OCI-LY7 (cell line): ENCODE measurements around the gene MAN1A2. TPM values are rescaled to one million over a fixed set of nuclear protein-coding genes. Genes with fewer than 3 reads are reported as not detected.

Source experiments
- BruUV-seq: library from RNA; stranded (reverse); fragments of 400-500 nt; replicated peaks from 2 replicates; lab custom pipeline; 2021; lab: Mats Ljungman, UMichigan
- CTCF ChIA-PET: fragments of 300-600 bp; sonication (Branson Sonifier 250); formaldehyde crosslinking; loops from one replicate; lab custom pipeline; 2022; ENCODE audit warnings: antibody characterized with exemption; ENCODE audit not compliant: unreplicated experiment; lab: Charles Lee
- POLR2A ChIA-PET: fragments of 300-600 bp; sonication (Branson Sonifier 250); formaldehyde crosslinking; loops from one replicate; lab custom pipeline; 2022; ENCODE audit warnings: antibody characterized with exemption; lab: Charles Lee
- DNase-seq: peaks from one replicate; pipeline ENCODE4 v3.0.0-alpha.2; 2015; ENCODE audit warnings: low spot score
- H2AFZ ChIP-seq: fragments of 200-600 bp; sonication (generic), shearing (Covaris generic); 2 replicates; pipeline ENCODE4 v1.6.1; 2014; ENCODE audit warnings: mild to moderate bottlenecking, antibody characterized with exemption, low read length, moderate library complexity
- H3K27ac ChIP-seq: fragments of 200-600 bp; sonication (generic); 2 replicates; pipeline ENCODE4 v1.5.1; 2014; ENCODE audit warnings: mixed run types, low read depth, mild to moderate bottlenecking, moderate library complexity, low read length, inconsistent platforms; ENCODE audit not compliant: poor library complexity, severe bottlenecking
- H3K36me3 ChIP-seq: fragments of 200-600 bp; sonication (generic); 2 replicates; pipeline ENCODE4 v1.6.1; 2014; ENCODE audit warnings: mild to moderate bottlenecking, antibody characterized with exemption, low read length, moderate library complexity, mixed read lengths; ENCODE audit not compliant: insufficient read depth
- H3K4me1 ChIP-seq: fragments of 200-600 bp; sonication (generic); 2 replicates; pipeline ENCODE4 v1.5.1; 2014; ENCODE audit warnings: mild to moderate bottlenecking, low read length; ENCODE audit not compliant: insufficient read depth, poor library complexity, severe bottlenecking
- H3K4me2 ChIP-seq: fragments of 200-600 bp; sonication (generic); 2 replicates; pipeline ENCODE4 v1.6.1; 2014; ENCODE audit warnings: mild to moderate bottlenecking, low read length
- H3K4me3 ChIP-seq: fragments of 200-600 bp; sonication (generic); 2 replicates; pipeline ENCODE4 v1.5.1; 2014; ENCODE audit warnings: mild to moderate bottlenecking, low read depth, low read length; ENCODE audit not compliant: poor library complexity, severe bottlenecking
- H3K79me2 ChIP-seq: fragments of 200-600 bp; sonication (generic); 2 replicates; pipeline ENCODE4 v1.6.1; 2016; ENCODE audit warnings: low read depth, mild to moderate bottlenecking, low read length, moderate library complexity, mixed read lengths; ENCODE audit not compliant: insufficient read depth
- H3K9me2 ChIP-seq: fragments of 200-600 bp; sonication (generic); 2 replicates; pipeline ENCODE4 v1.6.1; 2016; ENCODE audit warnings: mild to moderate bottlenecking, low read length, mixed read lengths; ENCODE audit not compliant: insufficient read depth
- H3K9me3 ChIP-seq: fragments of 200-600 bp; sonication (generic); 2 replicates; pipeline ENCODE4 v1.6.1; 2014; ENCODE audit warnings: mild to moderate bottlenecking, mixed run types, low read length, mixed read lengths
- H4K20me1 ChIP-seq: fragments of 200-600 bp; sonication (generic); 2 replicates; pipeline ENCODE4 v1.6.1; 2014; ENCODE audit warnings: mild to moderate bottlenecking, antibody characterized with exemption, low read length, moderate library complexity, mixed read lengths; ENCODE audit not compliant: insufficient read depth
- CTCF ChIP-seq: fragments of 200-600 bp; sonication (generic); conservative IDR thresholded peaks from 2 replicates; pipeline ENCODE4 v1.5.1; 2014; ENCODE audit warnings: mild to moderate bottlenecking, antibody characterized with exemption, low read length, moderate library complexity, mixed read lengths
- EZH2phosphoT487 ChIP-seq: fragments of 200-600 bp; sonication (generic); IDR thresholded peaks from 2 replicates; pipeline ENCODE4 v1.6.1; 2018; ENCODE audit warnings: low read depth, borderline replicate concordance, mild to moderate bottlenecking, mixed run types, antibody characterized with exemption, low read length, moderate library complexity, mixed read lengths
- intact Hi-C: fragments of 100-400 bp; cut with micrococcal nuclease; formaldehyde crosslinking; loops from one replicate; pipeline ENCODE4 v1.10.0; 2022; ENCODE audit not compliant: unreplicated experiment
- total RNA-seq, 2 experiments: library from RNA; depleted of rRNA in 1 of 2; stranded (reverse); fragments of >200 nt in 1 of 2; shearing (Covaris generic) in 1 of 2; gene quantifications; 2 replicates each; pipeline ENCODE4 v1.2.3, GENCODE V29; 2014 to 2022

The MAN1A2 gene
- total RNA-seq, 2 experiments from 2014 or later, result 16.1 to 27.5 TPM

- Histone ChIP-seq H2AFZ (no peak overlapping the region), H3K36me3 (no peaks in the 10 kb centered on the region), H3K4me3 (no peak overlapping the region), H3K79me2 (no peaks in the 10 kb centered on the region), H4K20me1 (no peaks in the 10 kb centered on the region), H3K4me1 (peaks cover 5% of the 10 kb centered on the region), H3K4me2 (no peak overlapping the region), H3K27ac (no peak overlapping the region), H3K9me2 (no peaks in the 10 kb centered on the region), H3K9me3 (no peaks in the 10 kb centered on the region)
- CTCF ChIA-PET, result interaction anchor here (1.2 kb wide), 1 partner anchor 13 kb away, joined by 3 read pairs; no protein-coding TSS in a partner anchor
- no peak for DNase-seq
- POLR2A ChIA-PET, result interaction anchor here (0.6 kb wide), 1 partner anchor 27 kb away, joined by 3 read pairs; no protein-coding TSS in a partner anchor
- intact Hi-C loops, result no loop called here
- TF ChIP-seq EZH2phosphoT487 (no peak), CTCF (no peak)
- BruUV-seq, result no TSS peak
These were observed 208.5 kb downstream of the MAN1A2 start for GRCh38 chr1:117575586-117576225.

- TF ChIP-seq EZH2phosphoT487 (no peak), CTCF (no peak)
- no peak overlapping the region for H3K27ac ChIP-seq
- H3K9me2 ChIP-seq, result no peaks in the 10 kb centered on the region
- ChIA-PET POLR2A (interaction anchor here (0.6 kb wide), 2 partner anchors 25 to 59 kb away, joined by 3 read pairs; no protein-coding TSS in a partner anchor), CTCF (interaction anchor here (1.2 kb wide), 1 partner anchor 13 kb away, joined by 3 read pairs; no protein-coding TSS in a partner anchor)
- H3K79me2 ChIP-seq, result no peaks in the 10 kb centered on the region
- no peak overlapping the region for H3K4me3 ChIP-seq
- intact Hi-C loops, result no loop called here
- H3K9me3 ChIP-seq, result no peaks in the 10 kb centered on the region
- H2AFZ ChIP-seq, result no peak overlapping the region
- H3K4me1 ChIP-seq, result no peaks in the 10 kb centered on the region
- H3K4me2 ChIP-seq, result no peak overlapping the region
- DNase-seq, result no peak
- no peaks in the 10 kb centered on the region for H4K20me1 ChIP-seq
- BruUV-seq, result no TSS peak
- H3K36me3 ChIP-seq, result no peaks in the 10 kb centered on the region
These were observed 209.0 kb downstream of the MAN1A2 start for GRCh38 chr1:117576236-117576635.

- Histone ChIP-seq H3K27ac (no peak overlapping the region), H3K9me2 (no peaks in the 10 kb centered on the region), H3K4me1 (no peaks in the 10 kb centered on the region), H2AFZ (no peak overlapping the region), H3K4me2 (no peak overlapping the region), H3K9me3 (no peaks in the 10 kb centered on the region), H3K4me3 (no peak overlapping the region), H3K79me2 (no peaks in the 10 kb centered on the region), H4K20me1 (no peaks in the 10 kb centered on the region), H3K36me3 (no peaks in the 10 kb centered on the region)
- intact Hi-C loops, result no loop called here
- no peak for DNase-seq
- ChIA-PET POLR2A (no interaction called here), CTCF (no interaction called here)
- TF ChIP-seq EZH2phosphoT487 (no peak), CTCF (no peak)
- no TSS peak for BruUV-seq
These were observed 210.1 kb downstream of the MAN1A2 start for GRCh38 chr1:117577191-117577885.
